GM18507 (cell line): ENCODE measurements around the gene GGPS1.
"Not testable (repeated sequence)": the region's sequence is repeated elsewhere in the genome, so short reads cannot be mapped to it uniquely, and the experiment has no call there.

Source experiments
- DNase-seq: peaks from one replicate; pipeline ENCODE4 v3.0.0; 2011; ENCODE audit warnings: low read depth; ENCODE audit not compliant: insufficient read length; ENCODE audit errors: extremely low spot score
- FAIRE-seq: peaks from 2 replicates; lab custom pipeline; 2011; peaks lifted over from hg19 to GRCh38; lab: Jason Lieb, UNC

Gene GGPS1

GRCh38 chr1:235378134-235378735, 49.9 kb downstream of the GGPS1 start:
- FAIRE-seq = not testable (repeated sequence)

GRCh38 chr1:235381955-235382739, 53.8 kb downstream of the GGPS1 start:
- FAIRE-seq, DNase-seq: not testable (repeated sequence)

More at GRCh38 chr1:235378134-235378735, 49.9 kb downstream of the GGPS1 start:
- not testable (repeated sequence) for DNase-seq

- not testable (repeated sequence) for FAIRE-seq, DNase-seq
These were observed 57.3 kb downstream of the GGPS1 start for GRCh38 chr1:235385633-235386032.

- no peak for DNase-seq
- no peak for FAIRE-seq
These were observed 63.5 kb downstream of the GGPS1 start for GRCh38 chr1:235391874-235392273.
